ENCODE results near the gene HDAC4.

The HDAC4 gene

DNA sequence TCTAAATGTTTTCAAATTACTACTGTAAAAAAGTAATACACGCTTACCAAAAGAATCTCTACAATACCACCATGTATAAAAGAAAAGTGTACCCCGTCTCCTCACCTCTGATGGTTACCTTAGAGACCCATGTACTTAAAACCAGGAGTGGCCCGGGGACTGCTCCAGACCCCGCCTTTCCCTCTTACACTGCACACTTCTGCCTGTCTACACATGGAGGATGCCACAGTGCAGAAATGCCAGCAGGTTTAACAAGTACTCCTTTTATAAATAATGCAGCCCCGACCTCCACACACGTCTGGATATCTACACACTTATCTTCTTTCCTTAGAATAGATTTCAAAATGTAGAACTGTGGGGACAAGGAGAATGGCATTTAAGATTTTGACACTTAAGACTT is 5.3 kb downstream of the HDAC4 start:
- DNase-seq = no peak

DNA sequence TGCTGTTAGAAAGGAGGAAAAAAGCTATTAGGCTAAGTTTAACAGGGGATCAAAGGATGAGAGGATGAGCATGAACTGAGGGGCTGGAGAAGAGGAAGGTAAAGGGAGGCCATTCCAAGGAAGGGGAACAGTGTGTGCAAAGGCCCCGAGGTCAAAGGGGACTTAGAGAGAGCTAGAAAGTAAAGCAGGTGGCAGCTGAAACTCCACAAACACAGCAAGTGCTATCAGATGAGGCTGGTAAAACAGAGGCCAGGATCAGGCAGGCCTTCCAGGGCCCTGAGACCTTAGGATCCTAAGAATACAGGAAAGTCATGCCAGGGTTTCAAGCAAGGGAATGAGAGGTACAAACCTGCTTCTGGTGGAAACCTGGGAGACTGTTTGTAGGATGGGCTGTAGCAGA is 5.8 kb downstream of the HDAC4 start:
- no peak for DNase-seq

DNA sequence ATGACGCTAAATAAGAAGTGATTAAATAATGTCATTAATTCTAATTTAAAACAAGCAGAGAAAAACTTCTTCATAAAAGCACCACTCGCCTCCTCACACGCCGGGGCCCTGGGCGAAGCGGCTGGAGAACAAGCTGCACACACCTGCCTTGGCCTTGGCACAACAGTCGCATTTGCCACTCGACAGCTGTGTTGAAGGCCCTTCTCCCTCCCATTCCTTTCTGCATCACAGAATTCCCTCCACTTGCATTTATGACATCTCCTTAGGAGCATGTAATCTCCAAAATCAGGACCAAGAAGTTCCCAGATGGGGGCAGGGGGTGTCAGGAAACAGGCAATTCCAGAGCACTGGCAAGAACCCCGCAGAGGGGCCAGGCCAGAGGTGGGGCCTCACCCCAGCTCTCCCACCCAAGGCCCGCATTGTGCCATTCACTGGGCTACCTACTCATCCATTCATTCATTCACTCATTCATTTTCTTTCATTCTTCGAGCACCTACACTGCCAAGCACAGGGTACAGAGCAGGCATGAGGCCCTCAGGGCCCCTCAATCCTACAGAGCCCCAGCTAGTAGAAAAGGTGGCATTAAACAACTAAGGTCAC is 6.4 kb downstream of the HDAC4 start:
- DNase-seq = no peak

DNA sequence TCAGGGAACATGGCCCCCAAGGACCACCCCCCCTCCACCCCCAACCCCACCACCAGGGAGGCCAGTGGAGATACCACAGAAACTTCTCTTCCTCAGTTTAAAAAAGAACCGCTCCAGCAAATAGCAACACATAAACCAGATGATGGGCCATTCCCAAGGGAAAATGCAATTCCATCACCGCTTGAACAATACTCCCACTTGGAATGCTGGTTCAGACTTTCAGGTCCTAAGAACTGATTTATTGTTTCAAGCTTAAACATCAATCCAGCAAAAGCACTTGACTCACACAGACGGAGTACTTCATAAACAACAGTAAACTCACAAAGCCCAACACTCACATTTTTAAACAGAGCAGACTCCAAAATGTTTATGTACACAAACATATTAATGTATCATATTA is 6.9 kb downstream of the HDAC4 start:
- no peak for DNase-seq

DNA sequence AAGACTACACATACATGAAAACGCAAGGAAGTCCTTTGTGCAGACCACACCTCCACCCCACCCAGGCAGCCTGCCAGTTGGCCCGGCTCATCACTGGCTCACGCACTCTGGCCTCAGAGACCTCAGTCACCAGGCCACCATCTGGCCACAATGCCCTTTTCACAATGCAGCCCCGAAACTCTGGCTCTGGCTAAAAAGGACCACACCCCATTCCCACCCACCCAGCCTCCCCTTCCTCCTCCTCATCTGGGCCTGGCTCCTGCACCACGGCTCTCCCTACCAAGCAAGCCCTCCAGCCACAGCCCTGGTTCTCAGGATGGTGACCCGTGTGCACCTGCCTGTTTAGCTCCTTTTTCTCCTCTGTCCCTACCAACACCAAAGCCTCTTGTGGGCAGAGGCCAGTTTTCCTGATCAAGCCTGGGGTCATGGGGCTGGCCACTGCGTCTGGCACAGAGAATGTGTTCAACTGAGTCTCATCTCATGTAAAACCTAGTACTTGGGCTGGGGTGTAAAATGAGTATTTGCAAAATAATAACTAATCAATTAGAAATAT is 7.4 kb downstream of the HDAC4 start:
- no peak for DNase-seq

DNA sequence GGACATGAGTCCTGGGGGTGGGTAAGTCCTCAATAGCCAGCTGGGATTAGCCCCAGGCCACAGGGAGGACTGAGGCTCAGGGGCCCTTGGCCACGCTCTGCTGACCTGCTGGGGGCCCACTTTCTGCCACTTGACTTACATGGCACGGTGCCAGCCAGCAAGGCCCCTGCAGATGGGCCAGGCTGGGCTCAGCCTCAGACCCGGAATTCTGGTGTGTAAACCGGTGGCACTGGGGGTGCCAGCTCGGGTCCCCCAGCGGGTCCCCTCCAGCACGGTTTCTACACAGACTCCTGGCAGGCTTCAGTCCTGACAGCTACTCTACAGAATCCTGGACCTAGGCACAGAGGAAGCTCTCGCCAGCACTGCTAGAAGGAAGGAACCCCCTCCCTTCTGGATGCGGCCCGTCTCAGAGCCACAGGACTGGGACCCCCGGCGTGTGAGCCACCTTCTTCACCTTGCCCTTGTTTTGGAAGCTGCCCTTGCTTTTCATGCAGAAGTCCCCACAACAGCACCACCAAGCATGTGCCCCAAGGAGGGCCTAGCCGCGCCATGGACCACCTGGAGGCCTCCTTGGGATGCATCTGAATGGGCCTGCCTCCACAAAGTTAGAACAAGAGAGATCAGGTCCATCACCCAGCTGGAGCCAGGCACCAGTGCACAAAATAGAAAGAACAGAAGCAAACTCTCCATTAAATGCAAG is 8.0 kb downstream of the HDAC4 start:
- DNase-seq = no peak

DNA sequence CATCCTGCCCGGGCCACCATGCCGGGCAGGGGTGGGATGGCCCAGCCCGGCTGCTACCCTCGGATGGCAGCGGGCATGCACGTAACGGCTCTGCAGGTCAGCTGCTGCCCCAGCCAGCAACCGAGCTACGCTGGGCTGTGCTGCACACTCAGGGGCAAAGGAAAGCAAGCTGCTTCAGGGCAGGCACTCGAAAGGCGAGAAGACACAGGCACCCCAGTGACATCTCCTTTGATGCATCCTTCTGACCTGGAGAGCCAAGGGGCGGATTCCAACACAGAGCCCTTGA is 8.8 kb downstream of the HDAC4 start:
- DNase-seq = no peak

DNA sequence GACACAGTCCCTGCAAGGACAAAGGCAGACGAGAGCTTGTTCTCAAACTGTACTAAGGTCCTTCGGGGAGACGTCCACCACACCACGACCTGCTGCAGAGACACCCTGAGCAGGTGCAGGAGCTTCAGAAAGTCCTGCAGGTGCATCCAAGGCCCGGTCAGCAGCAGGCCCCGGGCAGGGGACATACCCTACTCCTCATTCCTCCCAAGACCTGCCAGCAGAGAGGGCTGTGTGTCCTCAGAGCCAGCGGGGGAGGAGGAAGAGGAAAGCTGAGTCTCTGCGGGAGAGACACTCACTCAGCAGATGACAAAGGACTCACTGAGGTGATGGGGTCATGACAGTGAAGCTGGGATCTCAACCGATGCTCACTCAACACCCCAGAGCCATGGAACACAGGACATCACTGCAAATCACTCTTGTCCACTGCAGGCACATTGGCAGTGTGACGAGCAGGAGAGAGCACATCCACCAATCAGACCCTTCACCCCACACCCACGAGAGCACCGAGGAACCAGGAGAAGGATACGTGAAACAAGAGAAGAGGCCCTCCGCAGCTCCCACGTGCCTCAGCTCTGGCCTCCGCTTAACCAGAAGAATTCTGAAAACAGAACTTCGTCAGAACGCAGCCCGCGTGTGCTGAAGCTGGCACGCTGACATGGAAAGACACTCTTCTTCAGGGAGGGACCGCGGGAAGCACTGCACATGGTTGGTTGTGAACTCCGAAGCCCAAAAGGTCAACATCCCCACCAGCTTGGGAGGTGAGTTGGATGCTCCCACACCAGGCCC is 9.3 kb downstream of the HDAC4 start:
- DNase-seq = no peak

DNA sequence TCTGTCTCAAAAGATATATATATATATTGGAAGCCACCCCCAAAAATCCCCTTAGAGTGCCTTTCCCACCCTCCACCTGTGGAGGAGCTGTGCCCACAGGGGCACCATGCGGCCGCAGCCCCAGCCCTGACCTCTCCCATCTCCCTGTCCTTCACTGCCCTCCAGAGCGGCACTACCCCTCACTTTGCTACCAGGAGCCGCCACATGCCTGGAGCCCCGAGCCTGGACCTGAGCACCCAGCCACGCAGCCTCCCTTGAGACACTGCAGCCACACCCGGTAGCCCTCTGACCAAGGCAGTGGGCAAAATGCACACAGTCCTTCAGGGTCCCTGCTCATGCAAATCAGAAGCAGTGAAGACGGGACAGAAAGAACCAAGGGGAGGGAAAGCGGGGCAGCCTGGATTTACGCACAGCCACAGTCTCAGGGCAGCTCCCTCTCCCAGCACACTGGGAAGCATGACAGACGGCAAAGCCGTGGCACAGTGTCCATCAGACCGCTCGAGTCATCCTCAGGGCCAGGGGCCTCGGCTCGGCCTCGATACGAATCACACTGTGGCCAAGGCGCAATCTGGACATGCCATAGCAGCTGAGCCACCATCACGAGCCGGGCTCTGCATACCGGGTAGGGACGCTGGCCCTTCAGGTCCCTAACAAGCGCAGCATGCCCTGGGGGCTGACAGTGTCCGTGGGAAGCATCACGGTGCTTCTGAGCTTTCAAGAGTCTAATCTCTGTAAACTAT is 10.1 kb downstream of the HDAC4 start:
- DNase-seq = no peak

DNA sequence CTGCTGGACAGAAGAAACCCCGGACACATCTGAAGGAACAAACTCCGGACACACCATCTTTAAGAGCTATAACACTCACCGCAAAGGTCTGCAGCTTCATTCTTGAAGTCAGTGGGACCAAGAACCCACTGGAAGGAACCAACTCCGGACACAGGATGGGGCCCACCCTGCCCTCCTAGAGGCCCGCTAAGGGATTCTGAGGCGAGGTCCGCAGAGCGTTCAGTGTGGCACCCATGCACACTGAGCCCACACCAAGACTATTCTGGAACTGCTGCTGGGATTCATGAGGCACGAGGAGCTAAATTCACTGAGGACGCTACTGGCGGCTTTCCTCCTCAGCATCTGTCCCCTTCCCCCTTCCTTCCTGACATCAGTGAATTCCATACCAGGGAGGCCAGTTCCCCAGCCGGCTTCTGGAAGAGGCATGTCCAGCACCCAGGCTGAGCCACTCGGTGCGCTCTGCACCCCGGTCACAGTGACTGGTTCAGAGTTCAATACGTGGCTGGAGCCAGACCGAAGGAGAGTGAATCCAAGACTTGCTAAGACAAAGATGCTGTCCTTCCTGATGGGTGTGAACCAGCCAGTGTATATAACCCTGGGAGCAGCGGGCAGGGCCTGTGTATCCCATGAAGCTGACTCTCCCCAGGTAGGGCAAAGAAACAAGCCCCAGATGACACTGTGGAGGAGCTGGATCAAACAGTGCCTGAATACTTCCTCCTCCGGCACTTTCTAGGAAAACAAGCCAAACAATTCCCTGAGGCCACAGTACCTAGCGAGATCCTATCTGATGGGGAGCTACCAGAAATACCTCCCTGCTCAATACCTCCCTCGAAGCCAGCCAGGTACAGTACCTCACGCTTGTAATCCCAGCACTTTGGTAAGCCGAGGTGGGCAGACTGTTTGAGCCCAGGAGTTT is 11.1 kb downstream of the HDAC4 start:
- DNase-seq = no peak

DNA sequence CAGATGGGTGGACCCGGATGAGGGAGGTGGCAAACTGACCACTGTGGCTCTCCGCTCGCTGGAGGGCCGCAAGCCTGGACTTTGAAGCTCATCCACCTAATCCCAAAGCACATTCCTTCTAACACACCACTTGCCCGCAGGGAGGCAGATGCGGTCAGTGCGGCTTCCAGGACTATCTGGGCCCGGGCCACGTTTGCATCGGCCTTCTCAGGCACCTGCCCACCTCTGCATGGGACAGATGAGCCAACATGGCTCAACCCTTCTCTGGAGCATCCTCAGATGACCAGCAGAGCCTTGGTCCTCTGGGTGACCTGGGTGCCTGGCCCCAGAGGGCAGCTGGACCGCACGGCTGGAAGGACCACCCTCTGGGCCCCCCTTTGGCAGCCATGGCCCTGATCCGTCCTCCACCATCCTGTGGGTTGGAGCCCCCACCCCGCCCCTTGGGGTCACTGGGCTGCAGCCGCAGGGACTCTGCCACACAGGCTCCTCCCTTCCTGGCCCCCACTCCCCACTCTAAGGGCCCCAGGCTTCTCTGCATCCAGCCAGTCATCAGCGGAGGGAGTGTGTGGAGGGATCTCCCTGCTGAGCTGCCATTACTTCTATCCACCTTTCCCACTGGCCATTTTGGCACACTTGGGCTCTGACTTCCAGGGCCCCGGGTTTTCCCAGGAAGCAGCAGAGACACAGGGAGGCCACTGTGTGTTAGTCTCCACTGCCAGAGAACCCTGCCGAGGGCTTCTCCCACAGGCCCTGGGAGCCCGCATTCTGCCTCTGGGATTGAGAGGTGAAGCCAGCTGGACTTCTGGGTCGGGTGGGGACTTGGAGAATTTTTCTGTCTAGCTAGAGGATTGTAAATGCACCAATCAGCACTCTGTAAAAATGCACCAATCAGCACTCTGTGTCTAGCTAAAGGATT is 12.3 kb downstream of the HDAC4 start:
- no peak for DNase-seq

DNA sequence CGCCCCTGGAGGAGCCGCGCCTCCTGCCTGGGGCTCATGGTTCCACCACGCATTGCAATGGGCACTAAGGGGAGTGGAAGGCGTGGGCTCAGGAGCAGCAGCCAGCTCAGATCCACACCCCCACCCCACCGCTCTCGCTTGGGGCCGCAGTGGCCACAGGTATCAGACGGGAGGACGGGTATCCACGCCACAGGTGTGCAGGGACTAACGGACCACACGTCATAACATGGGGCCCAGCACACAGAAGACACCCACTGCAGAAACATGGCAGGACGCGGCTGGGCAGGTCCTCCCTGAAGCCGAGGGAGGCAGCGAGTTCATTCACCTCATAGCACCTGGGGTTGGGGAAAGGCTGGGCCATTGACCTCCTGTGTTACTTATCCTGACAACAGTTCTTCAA is 13.0 kb downstream of the HDAC4 start:
- DNase-seq = no peak

DNA sequence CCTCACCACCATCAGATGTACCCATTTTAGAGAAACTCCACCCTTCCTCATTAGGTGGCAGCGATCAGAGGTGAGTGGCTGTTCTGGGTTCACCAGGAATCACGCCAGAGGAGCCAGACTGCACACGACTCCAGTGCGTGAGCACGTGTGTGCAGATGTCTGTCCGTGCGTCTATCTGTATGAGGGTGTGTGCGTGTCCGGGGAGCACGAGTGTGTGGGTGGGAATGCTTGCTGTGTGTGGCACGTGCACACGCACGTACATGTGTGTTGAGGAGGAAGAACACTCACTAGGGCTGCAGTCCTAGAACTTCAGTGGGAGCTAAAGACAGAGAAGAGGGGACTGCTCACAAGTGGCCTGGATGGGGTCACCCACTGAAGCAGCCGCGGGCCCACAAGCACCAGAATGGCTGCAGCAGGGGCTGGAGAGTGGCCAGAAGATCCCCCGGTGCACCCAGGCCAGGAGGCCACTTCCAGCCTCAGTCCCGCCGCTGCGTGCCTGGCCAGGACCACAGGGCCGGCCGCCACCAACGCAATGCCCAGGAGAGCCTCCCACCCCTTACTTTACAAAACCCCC is 13.9 kb downstream of the HDAC4 start:
- DNase-seq = no peak

DNA sequence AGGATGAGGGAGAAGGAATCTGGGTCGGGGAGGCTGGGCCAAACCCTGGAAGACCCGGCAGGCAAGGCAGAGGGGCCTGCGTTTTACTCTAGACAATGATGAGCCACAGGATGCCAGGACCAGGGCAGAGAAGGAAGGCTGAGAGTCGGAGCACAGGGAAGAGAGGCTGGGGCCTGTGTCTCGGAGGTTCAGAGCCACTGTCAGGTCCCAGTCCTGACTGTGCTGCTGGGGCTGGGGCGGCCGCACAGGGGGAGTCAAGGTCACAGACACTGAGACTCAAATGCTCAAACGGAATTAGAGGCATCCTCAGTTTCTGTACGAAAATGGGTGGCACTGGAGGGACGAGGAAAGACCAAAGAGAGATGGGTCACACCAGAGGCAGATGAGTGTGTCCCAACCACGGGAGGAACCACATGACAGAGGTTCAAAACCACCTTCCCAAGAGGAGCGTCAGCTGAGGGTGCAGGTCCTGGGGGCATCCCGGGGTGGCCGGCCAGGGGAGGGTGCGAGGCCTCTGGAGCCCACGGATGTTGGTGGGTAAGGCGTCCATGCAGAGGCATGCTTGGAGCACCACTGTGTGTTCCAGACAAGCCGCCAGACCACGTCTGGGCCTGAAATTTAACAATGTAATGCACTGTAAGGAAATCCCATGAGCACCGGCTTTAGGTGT is 14.7 kb downstream of the HDAC4 start:
- no peak for DNase-seq

DNA sequence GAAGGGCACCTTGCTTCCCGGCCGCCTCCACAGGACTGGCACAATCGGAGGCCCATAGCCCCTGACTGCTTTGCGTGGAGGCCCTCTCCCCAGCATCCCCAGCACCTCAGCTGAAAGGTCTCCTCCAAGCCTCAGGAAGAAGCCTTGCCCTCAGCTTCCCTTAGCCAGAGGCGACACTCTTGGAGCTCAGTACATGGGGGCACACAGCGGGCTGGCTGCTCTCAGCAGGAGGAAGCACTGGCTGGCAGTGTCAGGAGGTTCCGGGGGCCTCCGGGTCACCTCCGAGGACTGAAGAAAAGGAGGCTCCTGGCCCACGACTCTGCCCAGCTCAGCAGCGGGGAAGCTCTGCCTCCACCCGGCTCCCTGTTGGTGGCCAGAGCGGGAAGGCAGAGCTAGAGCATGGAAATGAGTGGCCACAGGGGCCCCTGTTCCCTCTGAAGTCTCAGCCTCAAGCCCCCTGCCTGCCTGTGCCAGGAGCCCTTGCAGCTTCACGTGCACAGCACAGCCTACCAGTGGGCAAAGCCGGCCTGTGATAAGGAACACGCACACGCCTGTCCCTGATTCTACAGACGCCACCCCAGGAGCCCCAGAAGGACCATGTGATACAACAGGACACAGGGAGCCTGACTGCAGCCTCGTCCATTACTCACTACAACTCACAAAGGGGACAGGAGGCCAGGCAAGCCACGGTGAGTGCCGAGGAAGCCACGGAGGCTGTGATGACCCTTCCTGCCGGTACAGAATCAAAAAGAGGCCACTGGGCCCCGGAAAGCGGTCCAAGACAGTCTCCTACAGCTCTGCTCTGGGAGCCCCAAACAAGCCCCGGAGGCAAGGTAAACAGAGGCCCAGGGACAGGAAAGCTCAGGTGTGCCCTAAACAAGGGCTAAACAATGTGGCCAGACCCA is 15.5 kb downstream of the HDAC4 start:
- no peak for DNase-seq

DNA sequence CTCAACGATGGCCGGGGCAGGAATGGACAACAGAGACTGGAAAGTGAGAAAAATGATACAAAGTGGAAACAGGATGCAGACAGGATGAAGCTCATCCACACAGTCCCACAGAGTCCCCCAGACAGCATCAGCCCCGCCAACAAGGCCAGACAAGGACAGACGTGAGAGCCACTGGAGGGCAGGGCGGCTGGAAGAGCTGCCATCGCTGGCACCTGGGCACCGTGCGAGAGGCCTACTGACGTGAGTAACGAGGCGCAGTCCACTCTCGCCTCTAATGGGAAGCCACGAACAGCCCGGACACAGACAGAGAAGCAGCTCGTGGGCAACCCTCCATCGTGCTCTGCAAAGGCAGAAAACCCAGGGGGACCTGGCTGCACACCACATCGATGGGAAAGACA is 17.1 kb downstream of the HDAC4 start:
- DNase-seq = no peak

DNA sequence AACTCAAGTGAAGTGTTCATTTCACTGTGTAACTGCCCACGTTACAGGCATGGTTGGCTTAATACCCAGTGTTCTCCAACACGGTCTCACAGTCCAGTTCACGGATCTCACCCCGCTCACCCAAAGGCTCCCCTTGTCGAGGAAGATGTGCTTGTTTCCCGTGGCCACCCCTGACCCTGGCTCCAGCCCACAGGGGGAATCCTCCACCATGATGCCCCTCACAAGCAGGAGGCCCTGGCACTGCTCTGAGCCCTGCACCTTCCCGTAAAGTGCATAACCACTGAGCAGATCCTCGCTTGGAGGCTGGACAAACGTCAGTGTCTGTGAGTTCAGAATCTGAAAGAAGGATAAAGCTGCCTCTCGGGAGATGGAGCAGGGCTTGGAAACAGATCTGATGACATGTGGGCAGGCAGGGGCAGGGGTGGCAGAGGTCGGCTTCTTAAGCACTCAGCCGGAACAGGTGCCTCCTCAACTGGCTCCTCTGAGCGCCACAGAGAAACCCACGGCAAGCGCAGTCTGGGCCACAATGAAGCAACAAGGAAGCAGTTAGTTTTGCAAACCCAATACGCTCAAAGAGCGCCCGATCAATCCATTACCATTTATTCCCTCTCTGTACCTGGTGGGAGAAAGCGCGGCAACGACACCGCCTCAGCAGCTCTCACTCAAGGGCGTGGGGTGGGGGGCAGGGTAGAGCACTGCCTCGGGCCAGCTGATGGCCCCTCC is 17.6 kb downstream of the HDAC4 start:
- no peak for DNase-seq

DNA sequence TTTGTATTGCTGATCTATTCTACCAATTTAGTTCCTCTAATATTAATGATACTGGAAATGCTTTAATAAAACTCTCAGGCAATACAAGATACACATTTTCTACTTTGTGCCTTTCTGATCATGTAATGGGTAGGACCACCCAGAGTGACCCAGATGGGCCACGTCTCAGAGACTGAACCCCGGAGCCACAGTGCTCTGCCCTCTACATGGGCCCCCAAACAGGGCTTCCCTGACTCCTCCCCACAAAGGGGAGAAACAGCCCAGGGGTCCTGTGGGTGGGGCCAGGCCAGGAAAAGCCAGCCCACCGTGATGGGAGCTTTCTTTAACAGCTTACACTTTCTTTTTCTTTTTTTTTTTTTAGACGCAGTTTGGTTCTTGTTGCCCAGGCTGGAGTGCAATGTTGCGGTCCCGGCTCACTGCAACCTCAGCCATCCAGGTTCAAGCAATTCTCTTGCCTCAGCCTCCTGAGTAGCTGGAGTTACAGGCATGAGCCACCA is 18.4 kb downstream of the HDAC4 start:
- DNase-seq = no peak

All from activated gamma-delta T cell treated with Interleukin-2 at 50 U/mL for 16 hours (primary cell).